Measurements from ENCODE around the gene POLR2J. TPM values are rescaled to one million over a fixed set of nuclear protein-coding genes. Genes with fewer than 3 reads are reported as not detected.

The POLR2J gene
- total and polyA plus RNA-seq, 2 experiments from 2014 or later = 32.2 to 167 TPM

DNA sequence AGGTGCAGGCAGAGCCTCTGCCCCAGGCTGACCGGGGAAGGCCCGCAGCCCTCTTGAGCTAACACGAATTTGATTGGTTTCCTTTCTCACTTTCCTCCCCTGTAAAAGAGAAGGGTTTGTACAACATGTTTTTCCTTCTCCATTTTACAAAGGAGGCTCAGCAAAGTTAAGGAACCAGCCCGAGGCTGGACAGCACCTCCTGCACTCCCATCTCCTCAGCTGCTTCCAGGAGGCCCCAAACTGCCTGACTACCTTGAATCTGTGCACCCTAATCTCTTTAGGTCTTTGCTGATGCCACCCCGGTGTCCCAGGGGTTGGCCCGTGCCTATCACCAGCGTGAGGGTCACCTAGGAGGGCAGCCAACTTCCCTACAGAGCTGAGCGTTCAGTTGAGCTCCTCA lies 18.3 kb downstream of the POLR2J start:
- Histone ChIP-seq H3F3A (replicated peaks; ENCODE audit: low read depth) (no peaks in the 10 kb centered on the region), H4K20me1 (replicated peaks; ENCODE audit: insufficient read depth) (no peaks in the 10 kb centered on the region; the same call in 1 of the 2 replicates), H3K27me3 (ENCODE audit: insufficient read depth) (no peaks in the 10 kb centered on the region), H2AFZ (no peak overlapping the region), H3K9me2 (ENCODE audit: insufficient read depth) (no peaks in the 10 kb centered on the region), H3K27ac (ENCODE audit: low read depth) (no peak overlapping the region), H3K4me1 (ENCODE audit: insufficient read depth) (0 out of 2 replicates have a peak, but pooled peaks cover 5% of the 10 kb centered on the region), H3K36me3 (ENCODE audit: insufficient read depth) (peaks cover 7% of the 10 kb centered on the region; the same call in 1 of the 2 replicates), H3K4me2 (no peak overlapping the region), H3K79me2 (replicated peaks; ENCODE audit: insufficient read depth) (peaks cover 21% of the 10 kb centered on the region), H3K4me3 (no peak overlapping the region)
- Mint-ChIP-seq H3K9me3 (0 out of 3 replicates have a peak, but pooled peaks cover 3% of the 10 kb centered on the region), H3K36me3 (ENCODE audit: low read depth) (peaks cover 28% of the 10 kb centered on the region), H3K4me1 (peaks cover 8% of the 10 kb centered on the region), H3K27ac (no peak overlapping the region), H3K27me3 (ENCODE audit: insufficient read depth, low read depth, poor library complexity) (peaks cover 10% of the 10 kb centered on the region), H3K4me3 (no peak overlapping the region)
- no peak for ATAC-seq
- no peak for TF ChIP-seq EZH2 (IDR thresholded peaks at IDR 0.05; ENCODE audit: low read depth, unreplicated experiment)
- TF ChIP-seq CTCF (conservative IDR thresholded peaks at IDR 0.05; ENCODE audit: low read depth in 2 of 2) = no peak
- no peak for TF ChIP-seq CREB1 (CRISPR knock-in tag; IDR thresholded peaks at IDR 0.05; ENCODE audit: low read depth)
- TF ChIP-seq JUNB (IDR thresholded peaks at IDR 0.05; ENCODE audit: unreplicated experiment) = no peak
- no peak for TF ChIP-seq ETS1 (IDR thresholded peaks at IDR 0.05)
- TF ChIP-seq ZNF114 (CRISPR knock-in tag; IDR thresholded peaks at IDR 0.05) = no peak
- TF ChIP-seq STAT1 (IDR thresholded peaks at IDR 0.05; ENCODE audit: unreplicated experiment) = no peak
- DNase-seq (ENCODE audit: low spot score) = no peak

DNA sequence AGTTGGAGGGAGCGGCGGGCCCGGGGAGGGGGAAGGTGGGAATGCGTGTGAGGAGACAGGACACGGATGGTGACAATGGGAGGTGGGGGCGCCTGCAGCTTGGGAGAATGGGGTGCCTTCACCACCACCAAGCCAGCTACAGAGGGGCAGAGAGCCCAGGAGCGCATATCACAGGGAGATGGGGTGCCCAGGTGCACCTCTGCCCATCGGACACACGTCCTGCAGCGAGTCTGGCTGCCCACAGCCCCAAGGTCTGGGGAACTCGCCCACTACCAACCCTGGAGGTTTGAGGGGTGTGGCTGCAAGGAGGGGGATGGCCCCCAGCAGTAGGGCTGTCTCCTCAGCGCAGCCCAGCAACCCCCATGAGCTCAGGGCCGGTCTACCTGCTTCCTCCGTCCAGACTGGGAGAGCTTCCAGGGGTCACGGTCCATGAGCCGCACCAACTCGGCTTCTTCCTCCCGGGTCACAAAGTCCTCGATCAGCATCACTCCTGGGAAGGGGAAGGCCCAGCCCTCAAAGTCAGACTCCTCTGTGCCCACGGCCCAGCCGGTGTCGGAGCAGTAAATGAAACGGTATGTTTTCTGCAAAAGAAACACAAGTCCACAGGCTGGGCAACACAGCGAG lies 19.4 kb downstream of the POLR2J start:
- Histone ChIP-seq H3F3A (replicated peaks; ENCODE audit: low read depth) (no peaks in the 10 kb centered on the region), H3K27me3 (ENCODE audit: insufficient read depth) (no peaks in the 10 kb centered on the region), H3K79me2 (replicated peaks; ENCODE audit: insufficient read depth) (peaks cover 18% of the 10 kb centered on the region), H3K9me2 (ENCODE audit: insufficient read depth) (no peaks in the 10 kb centered on the region), H4K20me1 (replicated peaks; ENCODE audit: insufficient read depth) (no peaks in the 10 kb centered on the region; the same call in 1 of the 2 replicates), H3K27ac (ENCODE audit: low read depth) (no peak overlapping the region), H3K4me3 (no peak overlapping the region), H2AFZ (no peak overlapping the region), H3K4me2 (no peak overlapping the region), H3K36me3 (ENCODE audit: insufficient read depth) (peaks cover 7% of the 10 kb centered on the region; the same call in 1 of the 2 replicates), H3K4me1 (ENCODE audit: insufficient read depth) (0 out of 2 replicates have a peak, but pooled peaks cover 5% of the 10 kb centered on the region)
- Mint-ChIP-seq H3K9me3 (0 out of 3 replicates have a peak, but pooled peaks cover 3% of the 10 kb centered on the region), H3K36me3 (ENCODE audit: low read depth) (peaks cover 28% of the 10 kb centered on the region), H3K27ac (no peak overlapping the region), H3K4me1 (peaks cover 8% of the 10 kb centered on the region), H3K4me3 (no peak overlapping the region), H3K27me3 (ENCODE audit: insufficient read depth, low read depth, poor library complexity) (peaks cover 9% of the 10 kb centered on the region)
- DNase-seq (ENCODE audit: low spot score) (no peak), ATAC-seq (no peak)
- TF ChIP-seq NANOG (IDR thresholded peaks at IDR 0.05; ENCODE audit: borderline replicate concordance) (no peak), CREB1 (CRISPR knock-in tag; IDR thresholded peaks at IDR 0.05; ENCODE audit: low read depth) (no peak)
